ENCODE data around the gene CUL7. TPM values are rescaled to one million over a fixed set of nuclear protein-coding genes. Genes with fewer than 3 reads are reported as not detected.
A peak's percentile ranks its signal among the peaks of the same experiment; 100 is the strongest.

The CUL7 gene
- total and polyA plus RNA-seq, 9 of the 15 experiments (the other 6 are each of a cell fraction or from before 2014, with no cell fraction given), result 0.44 to 20.1 (median 8.6) TPM

DNA sequence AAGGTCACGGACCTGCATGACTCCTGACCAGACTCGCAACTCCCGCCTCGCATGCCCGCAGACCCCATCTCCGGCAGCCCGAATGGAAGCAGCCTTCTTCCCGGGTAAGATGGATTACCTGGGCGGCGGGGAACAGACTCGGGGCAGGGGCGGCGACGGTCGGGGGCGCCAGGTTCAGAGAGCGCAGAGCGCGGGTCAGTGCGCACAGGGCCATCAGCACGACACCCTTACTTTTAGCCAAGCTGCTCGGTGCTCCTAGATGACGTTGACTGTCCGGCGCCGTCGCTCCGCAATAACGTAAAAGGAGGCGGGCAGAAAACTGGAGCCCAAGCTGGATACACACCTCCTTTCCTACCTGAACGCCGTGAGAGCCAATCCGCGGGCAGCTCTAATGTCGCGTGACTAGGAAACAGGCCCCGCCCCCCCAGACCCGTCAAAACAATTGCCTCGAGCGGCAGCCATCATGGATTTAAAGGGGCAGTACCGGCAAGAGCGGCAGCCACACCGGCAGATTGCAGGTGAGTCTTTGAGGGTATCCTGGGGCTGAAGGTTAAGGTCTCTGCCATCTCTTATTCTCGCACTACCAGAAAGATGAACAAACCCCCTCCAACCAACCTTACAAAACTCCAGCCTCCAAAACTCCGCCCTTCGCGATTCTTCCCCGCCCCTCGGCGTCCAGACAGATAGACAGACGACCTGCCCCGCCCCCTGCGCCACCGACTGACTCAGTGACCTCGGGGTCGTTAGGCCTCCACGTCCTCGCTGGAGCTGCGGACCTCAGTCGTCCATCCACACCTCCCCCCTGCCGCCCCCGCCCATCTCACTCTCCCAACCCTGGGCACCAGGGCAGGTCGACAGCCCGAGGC, 5.8 kb upstream of the CUL7 start, which contains the start of the genes KLC4 and MRPL2 (continued):
- peak; percentile 100 for TF ChIP-seq CREB1 (IDR thresholded peaks at IDR 0.05)
- peak; percentile 100 for TF ChIP-seq CREB1 (CRISPR knock-in tag; IDR thresholded peaks at IDR 0.05)
- no peak for TF ChIP-seq STAT6 (CRISPR knock-in tag; IDR thresholded peaks at IDR 0.05)
- no peak for TF ChIP-seq MGA (IDR thresholded peaks at IDR 0.05)
- TF ChIP-seq, protein P1, sequence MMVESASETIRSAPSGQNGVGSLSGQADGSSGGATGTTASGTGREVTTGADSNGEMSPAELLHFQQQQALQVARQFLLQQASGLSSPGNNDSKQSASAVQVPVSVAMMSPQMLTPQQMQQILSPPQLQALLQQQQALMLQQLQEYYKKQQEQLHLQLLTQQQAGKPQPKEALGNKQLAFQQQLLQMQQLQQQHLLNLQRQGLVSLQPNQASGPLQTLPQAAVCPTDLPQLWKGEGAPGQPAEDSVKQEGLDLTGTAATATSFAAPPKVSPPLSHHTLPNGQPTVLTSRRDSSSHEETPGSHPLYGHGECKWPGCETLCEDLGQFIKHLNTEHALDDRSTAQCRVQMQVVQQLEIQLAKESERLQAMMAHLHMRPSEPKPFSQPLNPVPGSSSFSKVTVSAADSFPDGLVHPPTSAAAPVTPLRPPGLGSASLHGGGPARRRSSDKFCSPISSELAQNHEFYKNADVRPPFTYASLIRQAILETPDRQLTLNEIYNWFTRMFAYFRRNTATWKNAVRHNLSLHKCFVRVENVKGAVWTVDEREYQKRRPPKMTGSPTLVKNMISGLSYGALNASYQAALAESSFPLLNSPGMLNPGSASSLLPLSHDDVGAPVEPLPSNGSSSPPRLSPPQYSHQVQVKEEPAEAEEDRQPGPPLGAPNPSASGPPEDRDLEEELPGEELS (CRISPR knock-in tag; IDR thresholded peaks at IDR 0.05; ENCODE audit: borderline replicate concordance), result no peak; the same call in 1 of the 2 replicates
- TF ChIP-seq TEAD1 (CRISPR knock-in tag; IDR thresholded peaks at IDR 0.05), result no peak
- peak; percentile 38 to 65 for TF ChIP-seq MAZ (CRISPR knock-in tag; conservative IDR thresholded peaks at IDR 0.05 in 1 of 2, IDR thresholded peaks at IDR 0.05 in 1 of 2)
- peak; percentile 14; the same call in 1 of the 2 replicates for TF ChIP-seq CEBPG (CRISPR knock-in tag; IDR thresholded peaks at IDR 0.05)
- TF ChIP-seq CEBPG (tag; conservative IDR thresholded peaks at IDR 0.05 in 1 of 2, IDR thresholded peaks at IDR 0.05 in 1 of 2), result no peak
